Measurements from ENCODE around the gene SKAP2. TPM values are rescaled to one million over a fixed set of nuclear protein-coding genes. Genes with fewer than 3 reads are reported as not detected.

SKAP2 gene
- total and polyA plus RNA-seq, 2 experiments from 2014 or later, result 2.5 to 4.4 TPM

DNA sequence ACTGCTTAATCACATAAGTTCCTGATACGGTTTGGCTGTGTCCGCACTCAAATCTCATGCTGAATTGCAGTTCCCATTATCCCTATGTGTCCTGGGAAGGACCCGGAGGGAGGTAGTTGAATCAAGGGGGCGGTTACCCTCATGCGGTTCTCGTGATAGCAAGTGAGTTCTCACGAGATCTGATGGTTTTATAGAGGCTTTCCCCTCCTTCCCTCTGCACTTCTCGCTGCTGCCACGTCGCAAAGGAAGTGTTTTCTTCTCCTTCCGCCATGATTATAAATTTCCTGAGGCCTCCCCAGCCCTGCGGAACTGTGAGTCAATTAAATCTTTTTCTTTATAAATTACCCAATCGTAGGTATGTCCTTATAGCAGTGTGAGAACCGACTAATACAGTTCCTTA lies 226.2 kb downstream of the SKAP2 start:
- ATAC-seq (no peak), DNase-seq (ENCODE audit: low spot score) (no peak)
- no peaks in the 10 kb centered on the region for H3K36me3 Mint-ChIP-seq (ENCODE audit: low read depth)
- Histone ChIP-seq H3K4me1 (ENCODE audit: insufficient read depth) (no peaks in the 10 kb centered on the region), H3K4me3 (no peak overlapping the region), H2AFZ (no peak overlapping the region), H3K79me2 (replicated peaks; ENCODE audit: insufficient read depth) (no peaks in the 10 kb centered on the region), H4K20me1 (replicated peaks; ENCODE audit: insufficient read depth) (no peaks in the 10 kb centered on the region), H3K27ac (ENCODE audit: low read depth) (no peak overlapping the region), H3K4me2 (no peak overlapping the region), H3F3A (replicated peaks; ENCODE audit: low read depth) (no peaks in the 10 kb centered on the region), H3K9me2 (ENCODE audit: insufficient read depth) (no peaks in the 10 kb centered on the region; the same call in 1 of the 2 replicates), H3K27me3 (ENCODE audit: insufficient read depth) (no peaks in the 10 kb centered on the region), H3K36me3 (ENCODE audit: insufficient read depth) (no peaks in the 10 kb centered on the region)
- no peak overlapping the region for H3K4me3 Mint-ChIP-seq
- no peaks in the 10 kb centered on the region for H3K4me1 Mint-ChIP-seq
- H3K27ac Mint-ChIP-seq, result no peak overlapping the region
- no peaks in the 10 kb centered on the region for H3K9me3 Mint-ChIP-seq
- no peaks in the 10 kb centered on the region for H3K27me3 Mint-ChIP-seq (ENCODE audit: insufficient read depth, low read depth, poor library complexity)
- TF ChIP-seq, protein P1, sequence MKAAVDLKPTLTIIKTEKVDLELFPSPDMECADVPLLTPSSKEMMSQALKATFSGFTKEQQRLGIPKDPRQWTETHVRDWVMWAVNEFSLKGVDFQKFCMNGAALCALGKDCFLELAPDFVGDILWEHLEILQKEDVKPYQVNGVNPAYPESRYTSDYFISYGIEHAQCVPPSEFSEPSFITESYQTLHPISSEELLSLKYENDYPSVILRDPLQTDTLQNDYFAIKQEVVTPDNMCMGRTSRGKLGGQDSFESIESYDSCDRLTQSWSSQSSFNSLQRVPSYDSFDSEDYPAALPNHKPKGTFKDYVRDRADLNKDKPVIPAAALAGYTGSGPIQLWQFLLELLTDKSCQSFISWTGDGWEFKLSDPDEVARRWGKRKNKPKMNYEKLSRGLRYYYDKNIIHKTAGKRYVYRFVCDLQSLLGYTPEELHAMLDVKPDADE (IDR thresholded peaks at IDR 0.05), result no peak
- TF ChIP-seq, protein P2, sequence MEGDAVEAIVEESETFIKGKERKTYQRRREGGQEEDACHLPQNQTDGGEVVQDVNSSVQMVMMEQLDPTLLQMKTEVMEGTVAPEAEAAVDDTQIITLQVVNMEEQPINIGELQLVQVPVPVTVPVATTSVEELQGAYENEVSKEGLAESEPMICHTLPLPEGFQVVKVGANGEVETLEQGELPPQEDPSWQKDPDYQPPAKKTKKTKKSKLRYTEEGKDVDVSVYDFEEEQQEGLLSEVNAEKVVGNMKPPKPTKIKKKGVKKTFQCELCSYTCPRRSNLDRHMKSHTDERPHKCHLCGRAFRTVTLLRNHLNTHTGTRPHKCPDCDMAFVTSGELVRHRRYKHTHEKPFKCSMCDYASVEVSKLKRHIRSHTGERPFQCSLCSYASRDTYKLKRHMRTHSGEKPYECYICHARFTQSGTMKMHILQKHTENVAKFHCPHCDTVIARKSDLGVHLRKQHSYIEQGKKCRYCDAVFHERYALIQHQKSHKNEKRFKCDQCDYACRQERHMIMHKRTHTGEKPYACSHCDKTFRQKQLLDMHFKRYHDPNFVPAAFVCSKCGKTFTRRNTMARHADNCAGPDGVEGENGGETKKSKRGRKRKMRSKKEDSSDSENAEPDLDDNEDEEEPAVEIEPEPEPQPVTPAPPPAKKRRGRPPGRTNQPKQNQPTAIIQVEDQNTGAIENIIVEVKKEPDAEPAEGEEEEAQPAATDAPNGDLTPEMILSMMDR (conservative IDR thresholded peaks at IDR 0.05; ENCODE audit: low read depth in 2 of 2), result no peak
- TF ChIP-seq, protein P3, sequence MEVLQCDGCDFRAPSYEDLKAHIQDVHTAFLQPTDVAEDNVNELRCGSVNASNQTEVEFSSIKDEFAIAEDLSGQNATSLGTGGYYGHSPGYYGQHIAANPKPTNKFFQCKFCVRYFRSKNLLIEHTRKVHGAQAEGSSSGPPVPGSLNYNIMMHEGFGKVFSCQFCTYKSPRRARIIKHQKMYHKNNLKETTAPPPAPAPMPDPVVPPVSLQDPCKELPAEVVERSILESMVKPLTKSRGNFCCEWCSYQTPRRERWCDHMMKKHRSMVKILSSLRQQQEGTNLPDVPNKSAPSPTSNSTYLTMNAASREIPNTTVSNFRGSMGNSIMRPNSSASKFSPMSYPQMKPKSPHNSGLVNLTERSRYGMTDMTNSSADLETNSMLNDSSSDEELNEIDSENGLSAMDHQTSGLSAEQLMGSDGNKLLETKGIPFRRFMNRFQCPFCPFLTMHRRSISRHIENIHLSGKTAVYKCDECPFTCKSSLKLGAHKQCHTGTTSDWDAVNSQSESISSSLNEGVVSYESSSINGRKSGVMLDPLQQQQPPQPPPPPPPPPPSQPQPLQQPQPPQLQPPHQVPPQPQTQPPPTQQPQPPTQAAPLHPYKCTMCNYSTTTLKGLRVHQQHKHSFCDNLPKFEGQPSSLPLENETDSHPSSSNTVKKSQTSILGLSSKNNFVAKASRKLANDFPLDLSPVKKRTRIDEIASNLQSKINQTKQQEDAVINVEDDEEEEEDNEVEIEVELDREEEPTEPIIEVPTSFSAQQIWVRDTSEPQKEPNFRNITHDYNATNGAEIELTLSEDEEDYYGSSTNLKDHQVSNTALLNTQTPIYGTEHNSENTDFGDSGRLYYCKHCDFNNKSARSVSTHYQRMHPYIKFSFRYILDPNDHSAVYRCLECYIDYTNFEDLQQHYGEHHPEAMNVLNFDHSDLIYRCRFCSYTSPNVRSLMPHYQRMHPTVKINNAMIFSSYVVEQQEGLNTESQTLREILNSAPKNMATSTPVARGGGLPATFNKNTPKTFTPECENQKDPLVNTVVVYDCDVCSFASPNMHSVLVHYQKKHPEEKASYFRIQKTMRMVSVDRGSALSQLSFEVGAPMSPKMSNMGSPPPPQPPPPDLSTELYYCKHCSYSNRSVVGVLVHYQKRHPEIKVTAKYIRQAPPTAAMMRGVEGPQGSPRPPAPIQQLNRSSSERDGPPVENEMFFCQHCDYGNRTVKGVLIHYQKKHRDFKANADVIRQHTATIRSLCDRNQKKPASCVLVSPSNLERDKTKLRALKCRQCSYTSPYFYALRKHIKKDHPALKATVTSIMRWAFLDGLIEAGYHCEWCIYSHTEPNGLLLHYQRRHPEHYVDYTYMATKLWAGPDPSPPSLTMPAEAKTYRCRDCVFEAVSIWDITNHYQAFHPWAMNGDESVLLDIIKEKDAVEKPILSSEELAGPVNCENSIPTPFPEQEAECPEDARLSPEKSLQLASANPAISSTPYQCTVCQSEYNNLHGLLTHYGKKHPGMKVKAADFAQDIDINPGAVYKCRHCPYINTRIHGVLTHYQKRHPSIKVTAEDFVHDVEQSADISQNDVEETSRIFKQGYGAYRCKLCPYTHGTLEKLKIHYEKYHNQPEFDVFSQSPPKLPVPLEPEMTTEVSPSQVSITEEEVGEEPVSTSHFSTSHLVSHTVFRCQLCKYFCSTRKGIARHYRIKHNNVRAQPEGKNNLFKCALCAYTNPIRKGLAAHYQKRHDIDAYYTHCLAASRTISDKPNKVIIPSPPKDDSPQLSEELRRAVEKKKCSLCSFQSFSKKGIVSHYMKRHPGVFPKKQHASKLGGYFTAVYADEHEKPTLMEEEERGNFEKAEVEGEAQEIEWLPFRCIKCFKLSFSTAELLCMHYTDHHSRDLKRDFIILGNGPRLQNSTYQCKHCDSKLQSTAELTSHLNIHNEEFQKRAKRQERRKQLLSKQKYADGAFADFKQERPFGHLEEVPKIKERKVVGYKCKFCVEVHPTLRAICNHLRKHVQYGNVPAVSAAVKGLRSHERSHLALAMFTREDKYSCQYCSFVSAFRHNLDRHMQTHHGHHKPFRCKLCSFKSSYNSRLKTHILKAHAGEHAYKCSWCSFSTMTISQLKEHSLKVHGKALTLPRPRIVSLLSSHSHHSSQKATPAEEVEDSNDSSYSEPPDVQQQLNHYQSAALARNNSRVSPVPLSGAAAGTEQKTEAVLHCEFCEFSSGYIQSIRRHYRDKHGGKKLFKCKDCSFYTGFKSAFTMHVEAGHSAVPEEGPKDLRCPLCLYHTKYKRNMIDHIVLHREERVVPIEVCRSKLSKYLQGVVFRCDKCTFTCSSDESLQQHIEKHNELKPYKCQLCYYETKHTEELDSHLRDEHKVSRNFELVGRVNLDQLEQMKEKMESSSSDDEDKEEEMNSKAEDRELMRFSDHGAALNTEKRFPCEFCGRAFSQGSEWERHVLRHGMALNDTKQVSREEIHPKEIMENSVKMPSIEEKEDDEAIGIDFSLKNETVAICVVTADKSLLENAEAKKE (CRISPR knock-in tag; IDR thresholded peaks at IDR 0.05), result no peak
- TF ChIP-seq NANOG (IDR thresholded peaks at IDR 0.05; ENCODE audit: borderline replicate concordance), result no peak
- TF ChIP-seq STAT1 (IDR thresholded peaks at IDR 0.05; ENCODE audit: unreplicated experiment), result no peak
- no peak for TF ChIP-seq ZNF331 (CRISPR knock-in tag; IDR thresholded peaks at IDR 0.05; ENCODE audit: low read depth)
- no peak for TF ChIP-seq CREB1 (CRISPR knock-in tag; IDR thresholded peaks at IDR 0.05; ENCODE audit: low read depth)
- no peak for TF ChIP-seq POLR2AphosphoS5 (IDR thresholded peaks at IDR 0.05; ENCODE audit: low read depth)
- no peak for TF ChIP-seq EZH2phosphoT487 (IDR thresholded peaks at IDR 0.05; ENCODE audit: unreplicated experiment)

Measured in GM23338 (cell line).